ENCODE data around the gene GALNT2. TPM values are rescaled to one million over a fixed set of nuclear protein-coding genes. Genes with fewer than 3 reads are reported as not detected.

Gene GALNT2
- total and polyA plus RNA-seq, 9 of the 15 experiments (the other 6 are each of a cell fraction or from before 2014, with no cell fraction given), result 1.6 to 106 (median 51.9) TPM

DNA sequence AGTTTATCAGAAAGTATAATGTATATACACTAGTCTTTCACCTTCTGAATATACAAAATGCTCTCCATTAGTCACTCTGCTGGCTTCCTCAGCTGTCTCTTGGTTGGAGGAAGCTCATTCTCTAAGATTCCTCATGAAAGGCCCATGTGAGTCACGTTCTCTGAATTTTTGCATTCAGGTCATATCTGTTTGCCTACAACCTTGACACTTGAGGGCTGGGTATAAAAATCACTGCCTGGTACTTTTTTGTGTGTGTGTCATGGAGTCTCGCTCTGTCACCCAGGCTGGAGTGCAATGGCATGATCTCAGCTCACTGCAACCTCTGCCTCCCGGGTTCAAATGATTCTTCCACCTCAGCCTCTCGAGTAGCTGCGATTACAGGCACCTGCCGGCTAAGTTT lies 2.8 kb upstream of the GALNT2 start (continued):
- TF ChIP-seq PTBP1 (IDR thresholded peaks at IDR 0.05; ENCODE audit: low read depth, low read length) (no peak), ZNF263 (CRISPR knock-in tag; IDR thresholded peaks at IDR 0.05; ENCODE audit: borderline replicate concordance) (no peak), KDM1A (IDR thresholded peaks at IDR 0.05) (peak in 1 of 2 experiments; percentile 33; a peak in 1 of 4 replicates)

DNA sequence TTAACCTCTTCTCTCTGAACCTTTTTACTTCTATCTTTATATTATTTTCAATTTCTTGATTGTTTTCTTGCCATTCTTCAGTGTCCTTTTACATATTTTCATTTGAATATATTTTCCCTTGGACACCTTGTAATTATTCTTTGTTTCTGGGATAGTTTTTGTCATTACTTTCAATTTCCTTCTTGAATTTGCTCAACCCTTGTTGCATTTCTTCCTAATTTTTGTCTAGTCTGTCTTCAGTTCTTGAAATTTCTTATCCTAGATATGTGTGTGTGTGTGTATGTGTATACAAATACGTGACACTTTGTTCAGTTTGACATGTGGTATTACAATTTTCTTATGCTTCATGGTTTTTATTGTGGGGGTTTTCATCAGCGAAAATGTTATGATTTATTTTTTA lies 1.9 kb upstream of the GALNT2 start:
- WGBS (ENCODE audit: insufficient coverage, low coverage, missing lambda C conversion rate), result 80% methylated on average over 2 of the region's 2 CpGs
- ATAC-seq, result no peak
- Histone ChIP-seq H3K36me3 (ENCODE audit: control insufficient read depth, insufficient read depth, low read length) (no peaks in the 10 kb centered on the region), H3K79me2 (ENCODE audit: control insufficient read depth, insufficient read depth, low read length) (peaks cover 31% of the 10 kb centered on the region), H3K9ac (ENCODE audit: insufficient read depth in 1 of 2, low read depth in 2 of 2, low read length in 2 of 2) (no peak overlapping the region; a peak in 1 of 4 replicates), H3K4me1 (replicated peaks in 1 of 2; ENCODE audit: control insufficient read depth in 2 of 2, insufficient read depth in 2 of 2, low read length in 2 of 2) (peaks cover 17 to 29% of the 10 kb centered on the region in 2 experiments), H3K4me2 (ENCODE audit: insufficient read depth, low read length) (peak overlapping the region; percentile 94; the same call in 1 of the 2 replicates), H2AFZ (ENCODE audit: low read depth, low read length) (0 out of 2 replicates have a peak overlapping the region, but pooled peaks have one; percentile 96), H3K27ac (ENCODE audit: extremely low read depth, low read depth, low read length) (no peak overlapping the region), H3K27me3 (ENCODE audit: control insufficient read depth in 2 of 2, insufficient read depth in 2 of 2, low read length in 2 of 2) (no peaks in the 10 kb centered on the region), H4K20me1 (replicated peaks; ENCODE audit: control insufficient read depth, insufficient read depth, low read length) (peaks cover 8% of the 10 kb centered on the region; the same call in 1 of the 2 replicates), H3K9me1 (ENCODE audit: control insufficient read depth, insufficient read depth, low read length) (no peaks in the 10 kb centered on the region), H3K9me3 (replicated peaks; ENCODE audit: control insufficient read depth, insufficient read depth, low read depth, low read length) (peaks cover 6% of the 10 kb centered on the region), H3K4me3 (no peak overlapping the region)
- FAIRE-seq, result no peak
- ChIA-PET POLR2A (no interaction called here), CTCF (ENCODE audit: low intra/inter-chr PET ratio) (no interaction called here)
- intact Hi-C loops (cut with micrococcal nuclease), result loop anchor here (5.0 to 10.0 kb wide), 2 partner anchors 82 to 790 kb away; partner anchors contain the start of gene RAB4A
- TF ChIP-seq NONO (IDR thresholded peaks at IDR 0.05; ENCODE audit: low read depth in 2 of 2, low read length in 1 of 2) (no peak), MEIS2 (IDR thresholded peaks at IDR 0.05; ENCODE audit: partially characterized antibody) (no peak), HLTF (IDR thresholded peaks at IDR 0.05) (0 out of 2 replicates have a peak, but pooled peaks have one; percentile 42)
- BruUV-seq (replicated peaks), result no TSS peak
- DNase-seq (ENCODE audit: extremely low read depth in 1 of 4, low spot score in 3 of 4), result no peak
- in situ Hi-C loops (cut with MboI), result no loop called here

Measured in K562 (cell line).